ENCODE data around the gene ZBTB21.

GRCh38 chr21:42013931-42014330 lies 3.8 kb upstream of the ZBTB21 start:
- TF ChIP-seq CTCF (IDR thresholded peaks at IDR 0.05; ENCODE audit: low read depth, low read length), result no peak
- TF ChIP-seq EZH2phosphoT487 (IDR thresholded peaks at IDR 0.05; ENCODE audit: low read depth), result no peak

Measured in OCI-LY3 (cell line).